Measurements from ENCODE around the gene SLC9A4. TPM values are rescaled to one million over a fixed set of nuclear protein-coding genes. Genes with fewer than 3 reads are reported as not detected.

The SLC9A4 gene
- total and polyA plus RNA-seq, 2 donors (not counting 3 experiments of a cell fraction or from before 2014, with no cell fraction given): not detected

- intact Hi-C loops (cut with micrococcal nuclease): no loop called here
- POLR2A ChIA-PET: no interaction called here
Observed at GRCh38 chr2:102433973-102434654, 38.9 kb upstream of the SLC9A4 start.

More at GRCh38 chr2:102433973-102434654, 38.9 kb upstream of the SLC9A4 start:
- Histone ChIP-seq H3K9me3 (replicated peaks; ENCODE audit: control insufficient read depth, insufficient read depth, low read length) (no peaks in the 10 kb centered on the region), H3K27ac (ENCODE audit: insufficient read depth, low read depth, low read length) (no peak overlapping the region), H4K20me1 (replicated peaks; ENCODE audit: control insufficient read depth, extremely low read depth, insufficient read depth, low read length) (no peaks in the 10 kb centered on the region), H3K4me1 (ENCODE audit: control insufficient read depth, extremely low read depth, insufficient read depth, low read length) (peaks cover 7% of the 10 kb centered on the region), H3K9ac (replicated peaks; ENCODE audit: extremely low read depth, insufficient read depth, low read length) (no peak overlapping the region), H3K4me3 (replicated peaks in 1 of 3; ENCODE audit: insufficient read depth in 1 of 3, low read depth in 1 of 3, low read length in 3 of 3) (no peak overlapping the region), H3K4me2 (ENCODE audit: insufficient read depth, low read length) (no peak overlapping the region), H3K9me1 (replicated peaks; ENCODE audit: control insufficient read depth, extremely low read depth, insufficient read depth, low read length) (no peaks in the 10 kb centered on the region), H2AFZ (ENCODE audit: low read depth, low read length) (no peak overlapping the region), H3K79me2 (ENCODE audit: control insufficient read depth, insufficient read depth, low read length) (no peaks in the 10 kb centered on the region), H3K36me3 (ENCODE audit: control insufficient read depth in 2 of 2, extremely low read depth in 1 of 2, insufficient read depth in 2 of 2, low read length in 2 of 2) (no peaks in the 10 kb centered on the region), H3K27me3 (ENCODE audit: control insufficient read depth in 2 of 2, insufficient read depth in 2 of 2, low read length in 2 of 2) (no peaks in the 10 kb centered on the region)
- no TSS peak for BruUV-seq (replicated peaks)
- DNase-seq (ENCODE audit: low read depth, low spot score) (no peak), FAIRE-seq (no peak)
- CTCF ChIA-PET: interaction anchor here (1.7 kb wide), 1 partner anchor 193 kb away, joined by 3 read pairs; no protein-coding TSS in a partner anchor
- dilution Hi-C loops (cut with MboI; ENCODE audit: extremely low pct_ligation_motif_present, low sequenced_read_pairs): no loop called here
- TF ChIP-seq POLR2AphosphoS5 (IDR thresholded peaks at IDR 0.05; ENCODE audit: insufficient read depth, low read depth, low read length): no peak
- TF ChIP-seq FOS (IDR thresholded peaks at IDR 0.05; ENCODE audit: borderline replicate concordance, insufficient read depth, low read length): no peak
- TF ChIP-seq, protein P1, sequence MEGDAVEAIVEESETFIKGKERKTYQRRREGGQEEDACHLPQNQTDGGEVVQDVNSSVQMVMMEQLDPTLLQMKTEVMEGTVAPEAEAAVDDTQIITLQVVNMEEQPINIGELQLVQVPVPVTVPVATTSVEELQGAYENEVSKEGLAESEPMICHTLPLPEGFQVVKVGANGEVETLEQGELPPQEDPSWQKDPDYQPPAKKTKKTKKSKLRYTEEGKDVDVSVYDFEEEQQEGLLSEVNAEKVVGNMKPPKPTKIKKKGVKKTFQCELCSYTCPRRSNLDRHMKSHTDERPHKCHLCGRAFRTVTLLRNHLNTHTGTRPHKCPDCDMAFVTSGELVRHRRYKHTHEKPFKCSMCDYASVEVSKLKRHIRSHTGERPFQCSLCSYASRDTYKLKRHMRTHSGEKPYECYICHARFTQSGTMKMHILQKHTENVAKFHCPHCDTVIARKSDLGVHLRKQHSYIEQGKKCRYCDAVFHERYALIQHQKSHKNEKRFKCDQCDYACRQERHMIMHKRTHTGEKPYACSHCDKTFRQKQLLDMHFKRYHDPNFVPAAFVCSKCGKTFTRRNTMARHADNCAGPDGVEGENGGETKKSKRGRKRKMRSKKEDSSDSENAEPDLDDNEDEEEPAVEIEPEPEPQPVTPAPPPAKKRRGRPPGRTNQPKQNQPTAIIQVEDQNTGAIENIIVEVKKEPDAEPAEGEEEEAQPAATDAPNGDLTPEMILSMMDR (IDR thresholded peaks at IDR 0.05; ENCODE audit: extremely low read depth in 1 of 2, insufficient read depth in 1 of 2, low read depth in 1 of 2, low read length in 2 of 2): no peak
- TF ChIP-seq GATA2 (IDR thresholded peaks at IDR 0.05; ENCODE audit: insufficient read depth, insufficient read length, low read depth, low read length): no peak
- TF ChIP-seq, protein P2, sequence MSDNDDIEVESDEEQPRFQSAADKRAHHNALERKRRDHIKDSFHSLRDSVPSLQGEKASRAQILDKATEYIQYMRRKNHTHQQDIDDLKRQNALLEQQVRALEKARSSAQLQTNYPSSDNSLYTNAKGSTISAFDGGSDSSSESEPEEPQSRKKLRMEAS (IDR thresholded peaks at IDR 0.05; ENCODE audit: insufficient read depth, insufficient read length): no peak
- no peak for TF ChIP-seq JUN (IDR thresholded peaks at IDR 0.05; ENCODE audit: borderline replicate concordance, insufficient read depth, insufficient read length, low read depth)
- TF ChIP-seq MYC (IDR thresholded peaks at IDR 0.05; ENCODE audit: low read depth, low read length): no peak
- TF ChIP-seq POLR2A (IDR thresholded peaks at IDR 0.05; ENCODE audit: low read depth, low read length): no peak
- TF ChIP-seq EZH2 (IDR thresholded peaks at IDR 0.05; ENCODE audit: borderline replicate concordance, low read depth, low read length, severe bottlenecking): no peak

Data from endothelial cell of umbilical vein (primary cell).